Upper lobe of right lung (tissue), 1 donor: ENCODE data around the gene GREM2. TPM values are rescaled to one million over a fixed set of nuclear protein-coding genes. Genes with fewer than 3 reads are reported as not detected.
A peak's percentile ranks its signal among the peaks of the same experiment; 100 is the strongest.

Experiments used
- ATAC-seq: fragments of 200-7000 bp; cut with Tn5 transposase; one replicate; pipeline ENCODE4 v1.9.1; 2020; ENCODE audit warnings: mild to moderate bottlenecking, moderate library complexity
- DNase-seq: peaks from one replicate; pipeline ENCODE4 v3.0.0-alpha.2; 2020
- H3K27ac ChIP-seq: fragments of 200-600 bp; one replicate; pipeline ENCODE4 v1.8.0; 2022
- H3K27me3 ChIP-seq: fragments of 200-600 bp; one replicate; pipeline ENCODE4 v1.8.0; 2022; ENCODE audit warnings: mild to moderate bottlenecking
- H3K36me3 ChIP-seq: fragments of 200-600 bp; one replicate; pipeline ENCODE4 v1.8.0; 2022
- H3K4me1 ChIP-seq: fragments of 200-600 bp; one replicate; pipeline ENCODE4 v1.8.0; 2022
- H3K4me3 ChIP-seq: fragments of 200-600 bp; one replicate; pipeline ENCODE4 v1.8.0; 2022; ENCODE audit warnings: mild to moderate bottlenecking
- H3K9me3 ChIP-seq: fragments of 200-600 bp; one replicate; pipeline ENCODE4 v1.8.0; 2022
- intact Hi-C: fragments of 100-400 bp; cut with DNase I; formaldehyde crosslinking; loops from one replicate; pipeline ENCODE4 v1.11.0; 2022
- total RNA-seq: library from RNA; stranded (reverse); fragmentation: NEBNext Ultra II Directional; extraction: Animal tissue kit (Norgen Biotek cat#: 25700); gene quantifications from one replicate; pipeline ENCODE4 v1.2.1, GENCODE V29; 2021
- TF ChIP-seq, protein P1 (sequence below): fragments of 200-600 bp; IDR thresholded peaks from one replicate; pipeline ENCODE4 v1.8.0; 2022; ENCODE audit warnings: antibody characterized with exemption
- donor health status: DM: no; HTN: yes; CAD: no; lungs with severe emphysema.

GREM2 gene
- total RNA-seq, 1 donor from 2014 or later: 0.64 TPM

DNA sequence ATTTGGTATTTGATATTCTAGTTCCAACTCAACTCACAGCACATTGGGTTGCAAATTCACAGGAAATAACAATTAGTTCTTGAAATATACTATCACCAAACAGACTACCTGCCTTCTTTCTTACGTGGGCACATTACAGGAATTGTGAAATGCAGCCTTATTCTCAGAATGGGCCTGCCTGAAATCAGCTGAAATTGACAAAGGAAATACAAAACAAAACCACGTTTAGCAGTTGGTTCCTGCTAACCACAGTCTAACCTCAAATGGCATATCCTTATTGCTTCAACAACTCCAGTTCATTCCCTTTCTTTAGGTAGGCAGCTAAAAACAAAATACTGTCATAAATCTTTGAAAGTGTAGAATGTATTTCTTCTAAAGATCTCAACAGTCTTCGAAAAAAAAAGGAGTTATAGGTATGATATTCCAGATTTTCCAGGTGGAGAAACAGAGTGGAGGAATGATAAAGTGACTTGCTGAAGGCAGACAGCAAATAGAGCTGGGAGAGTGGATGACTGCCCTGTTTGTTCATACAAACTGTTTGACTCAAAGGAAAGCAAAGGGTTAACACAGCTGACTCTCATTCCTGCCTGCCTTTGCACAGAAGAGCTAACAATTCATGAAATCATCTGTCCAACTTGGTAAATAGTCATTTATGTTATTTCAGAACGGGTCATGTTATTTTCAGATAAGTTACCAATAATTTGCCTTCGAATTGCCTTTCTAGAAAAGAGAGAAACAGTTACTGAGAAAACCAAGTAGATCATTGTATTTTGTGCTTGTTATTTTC is 1.6 kb upstream of the GREM2 start:
- no peak for DNase-seq
- TF ChIP-seq, protein P1, sequence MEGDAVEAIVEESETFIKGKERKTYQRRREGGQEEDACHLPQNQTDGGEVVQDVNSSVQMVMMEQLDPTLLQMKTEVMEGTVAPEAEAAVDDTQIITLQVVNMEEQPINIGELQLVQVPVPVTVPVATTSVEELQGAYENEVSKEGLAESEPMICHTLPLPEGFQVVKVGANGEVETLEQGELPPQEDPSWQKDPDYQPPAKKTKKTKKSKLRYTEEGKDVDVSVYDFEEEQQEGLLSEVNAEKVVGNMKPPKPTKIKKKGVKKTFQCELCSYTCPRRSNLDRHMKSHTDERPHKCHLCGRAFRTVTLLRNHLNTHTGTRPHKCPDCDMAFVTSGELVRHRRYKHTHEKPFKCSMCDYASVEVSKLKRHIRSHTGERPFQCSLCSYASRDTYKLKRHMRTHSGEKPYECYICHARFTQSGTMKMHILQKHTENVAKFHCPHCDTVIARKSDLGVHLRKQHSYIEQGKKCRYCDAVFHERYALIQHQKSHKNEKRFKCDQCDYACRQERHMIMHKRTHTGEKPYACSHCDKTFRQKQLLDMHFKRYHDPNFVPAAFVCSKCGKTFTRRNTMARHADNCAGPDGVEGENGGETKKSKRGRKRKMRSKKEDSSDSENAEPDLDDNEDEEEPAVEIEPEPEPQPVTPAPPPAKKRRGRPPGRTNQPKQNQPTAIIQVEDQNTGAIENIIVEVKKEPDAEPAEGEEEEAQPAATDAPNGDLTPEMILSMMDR: no peak
- Histone ChIP-seq H3K36me3 (no peaks in the 10 kb centered on the region), H3K4me1 (no peaks in the 10 kb centered on the region), H3K27ac (no peak overlapping the region), H3K27me3 (peaks cover 23% of the 10 kb centered on the region), H3K4me3 (no peak overlapping the region), H3K9me3 (no peaks in the 10 kb centered on the region)
- no peak for ATAC-seq
- intact Hi-C loops: no loop called here

DNA sequence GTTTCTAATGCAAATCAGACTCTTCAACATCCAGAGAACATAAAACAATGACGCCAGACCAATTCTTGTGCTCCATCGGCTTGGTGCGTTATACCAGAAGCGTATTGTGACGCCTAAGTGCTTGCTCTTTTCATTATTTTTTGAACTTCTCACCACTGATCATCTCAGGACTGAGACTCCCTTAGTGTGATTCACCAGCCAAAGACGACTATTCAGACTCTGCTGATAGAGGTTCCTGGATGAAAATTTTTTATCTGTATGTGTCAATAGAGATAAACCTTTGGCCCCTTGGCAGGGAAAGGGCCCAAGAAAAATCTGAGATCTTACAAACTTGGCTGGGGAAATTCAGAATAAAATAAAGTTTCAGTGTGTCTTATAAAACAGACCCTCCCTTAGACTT is 856 bp upstream of the GREM2 start:
- DNase-seq (no peak), ATAC-seq (no peak)
- H3K27me3 ChIP-seq: peaks cover 23% of the 10 kb centered on the region
- H3K27ac ChIP-seq: no peak overlapping the region
- intact Hi-C loops: no loop called here
- H3K4me3 ChIP-seq: no peak overlapping the region
- TF ChIP-seq, protein P1: no peak
- H3K4me1 ChIP-seq: no peaks in the 10 kb centered on the region
- H3K9me3 ChIP-seq: no peaks in the 10 kb centered on the region
- H3K36me3 ChIP-seq: no peaks in the 10 kb centered on the region

DNA sequence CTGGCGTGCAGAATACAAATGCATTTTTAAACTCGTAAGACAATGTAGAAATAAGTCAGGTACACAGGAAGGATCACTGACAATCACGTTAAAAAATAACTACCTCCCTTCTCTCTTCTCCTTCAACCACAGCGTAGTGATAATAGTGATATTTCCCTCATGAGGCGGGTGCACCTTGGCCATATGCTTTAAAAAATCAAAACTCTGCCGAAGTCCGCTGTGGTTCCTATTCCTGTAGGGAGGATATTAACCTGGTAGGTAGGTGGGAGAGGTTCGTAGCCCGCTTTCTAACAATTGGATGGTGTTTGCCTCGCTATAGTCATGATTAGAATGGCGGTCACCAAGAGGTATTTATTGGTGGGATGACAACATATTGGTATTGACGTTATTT is 732 bp downstream of the GREM2 start:
- no peaks in the 10 kb centered on the region for H3K36me3 ChIP-seq
- intact Hi-C loops: no loop called here
- no peak for ATAC-seq
- DNase-seq: no peak
- no peak overlapping the region for H3K27ac ChIP-seq
- H3K4me3 ChIP-seq: peak overlapping the region; percentile 51
- peaks cover 23% of the 10 kb centered on the region for H3K27me3 ChIP-seq
- no peaks in the 10 kb centered on the region for H3K4me1 ChIP-seq
- TF ChIP-seq, protein P1: no peak
- no peaks in the 10 kb centered on the region for H3K9me3 ChIP-seq

DNA sequence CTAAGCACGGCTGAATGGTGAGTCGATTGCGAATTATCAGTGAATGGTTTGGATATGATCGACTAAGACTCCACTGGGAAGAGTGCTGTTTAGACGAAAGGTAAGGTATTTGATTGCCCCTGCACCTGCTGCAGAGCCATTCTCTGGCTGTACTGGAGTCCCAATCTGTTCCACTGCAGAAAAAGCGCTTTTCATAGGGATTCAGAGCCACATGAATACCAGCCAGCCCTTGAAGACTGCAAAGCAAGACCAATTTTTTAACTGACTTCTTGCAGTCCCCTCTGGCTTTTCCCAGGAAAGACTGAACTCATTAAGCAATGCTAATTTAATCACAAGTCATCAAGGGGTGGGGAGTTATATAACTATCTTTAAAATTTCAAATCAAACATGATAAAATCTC is 1.3 kb downstream of the GREM2 start:
- no peak overlapping the region for H3K4me3 ChIP-seq
- no peak for DNase-seq
- no peak overlapping the region for H3K27ac ChIP-seq
- H3K9me3 ChIP-seq: no peaks in the 10 kb centered on the region
- H3K27me3 ChIP-seq: peaks cover 23% of the 10 kb centered on the region
- no peaks in the 10 kb centered on the region for H3K36me3 ChIP-seq
- TF ChIP-seq, protein P1: no peak
- H3K4me1 ChIP-seq: no peaks in the 10 kb centered on the region
- no peak for ATAC-seq
- intact Hi-C loops: no loop called here

DNA sequence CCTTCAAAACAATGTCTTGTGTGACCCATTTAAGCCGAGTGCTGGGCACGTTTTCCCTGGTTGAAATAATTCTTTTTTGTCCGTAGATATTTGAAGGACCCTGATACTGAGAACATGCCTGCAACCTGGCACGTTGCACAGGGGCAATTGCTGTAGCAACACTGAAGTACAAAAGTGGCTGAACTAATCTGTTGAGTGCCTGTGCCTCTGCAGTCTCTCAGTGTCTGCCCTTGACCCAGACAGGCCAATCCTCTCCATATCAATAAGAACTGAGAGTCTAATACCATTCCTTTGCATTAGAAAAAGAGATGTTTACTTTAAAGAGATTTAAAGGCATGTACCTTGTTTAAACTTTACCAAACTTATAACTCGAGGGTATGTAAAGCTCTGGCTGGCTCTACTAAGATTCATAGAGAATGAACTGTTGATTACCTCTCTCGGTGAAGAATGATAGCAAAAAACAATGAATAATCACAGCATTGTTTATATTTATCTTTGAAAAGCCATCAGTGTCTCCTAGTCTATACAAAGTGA is 2.4 kb downstream of the GREM2 start:
- no peaks in the 10 kb centered on the region for H3K4me1 ChIP-seq
- ATAC-seq (no peak), DNase-seq (no peak)
- no peak overlapping the region for H3K4me3 ChIP-seq
- peaks cover 23% of the 10 kb centered on the region for H3K27me3 ChIP-seq
- TF ChIP-seq, protein P1: no peak
- intact Hi-C loops: no loop called here
- H3K9me3 ChIP-seq: no peaks in the 10 kb centered on the region
- H3K27ac ChIP-seq: no peak overlapping the region
- no peaks in the 10 kb centered on the region for H3K36me3 ChIP-seq
